Peyer's patch (tissue), 4 donors: ENCODE results near the gene CALN1. TPM values are rescaled to one million over a fixed set of nuclear protein-coding genes. Genes with fewer than 3 reads are reported as not detected.

Experiments
- DNase-seq, 3 donors: peaks; one replicate each; pipeline ENCODE4 v3.0.0-alpha.2; 2017 to 2019
- H3K27ac ChIP-seq, 4 donors: fragments of 200-600 bp; sonication (generic); one replicate each; pipeline ENCODE4 v1.5.1; 2016 to 2019
- H3K27me3 ChIP-seq, 2 donors: fragments of 200-600 bp; sonication (generic); one replicate each; pipeline ENCODE4 v1.5.1; 2019
- H3K36me3 ChIP-seq, 3 donors: fragments of 200-600 bp; sonication (generic); one replicate each; pipeline ENCODE4 v1.5.1; 2016 to 2019
- H3K4me1 ChIP-seq, 4 donors: fragments of 200-600 bp; sonication (generic); one replicate each; pipeline ENCODE4 v1.5.1; 2016 to 2019
- H3K4me3 ChIP-seq, 4 donors: fragments of 200-600 bp; sonication (generic); 1 replicate in 3 of 4; 2 replicates in 1 of 4; pipeline ENCODE4 v1.5.1; 2016 to 2019; ENCODE audit warnings: mild to moderate bottlenecking in 1 of 4
- H3K9me3 ChIP-seq, 4 donors: fragments of 200-600 bp; sonication (generic); one replicate each; pipeline ENCODE4 v1.5.1; 2016 to 2019; ENCODE audit warnings: mild to moderate bottlenecking in 1 of 4
- POLR2A ChIP-seq, 2 donors: fragments of 450-650 bp; IDR thresholded peaks; one replicate each; pipeline ENCODE4 v1.5.1; 2017; ENCODE audit warnings: antibody characterized with exemption in 2 of 2, mild to moderate bottlenecking in 2 of 2, moderate library complexity in 2 of 2
- total RNA-seq, 4 donors: library from RNA; depleted of rRNA; stranded (reverse); fragments of >200 nt; gene quantifications; one replicate each; pipeline ENCODE4 v1.1.0, GENCODE V29; 2016
- TF ChIP-seq, protein P1 (sequence below), 6 experiments: fragments of 450-650 bp in 4 of 6; fragments of 200-600 bp in 2 of 6; sonication (generic) in 1 of 6; IDR thresholded peaks; one replicate each; pipeline ENCODE4 v1.5.1; 2017 to 2019; ENCODE audit warnings: antibody characterized with exemption in 6 of 6, mild to moderate bottlenecking in 3 of 6, moderate library complexity in 1 of 6

CALN1 gene
- total RNA-seq, 4 donors from 2014 or later, result 0.13 TPM; not detected in 3

- H3K4me3 ChIP-seq, result no peak overlapping the region
- no peak for TF ChIP-seq POLR2A (IDR thresholded peaks at IDR 0.05)
- TF ChIP-seq, protein P1, sequence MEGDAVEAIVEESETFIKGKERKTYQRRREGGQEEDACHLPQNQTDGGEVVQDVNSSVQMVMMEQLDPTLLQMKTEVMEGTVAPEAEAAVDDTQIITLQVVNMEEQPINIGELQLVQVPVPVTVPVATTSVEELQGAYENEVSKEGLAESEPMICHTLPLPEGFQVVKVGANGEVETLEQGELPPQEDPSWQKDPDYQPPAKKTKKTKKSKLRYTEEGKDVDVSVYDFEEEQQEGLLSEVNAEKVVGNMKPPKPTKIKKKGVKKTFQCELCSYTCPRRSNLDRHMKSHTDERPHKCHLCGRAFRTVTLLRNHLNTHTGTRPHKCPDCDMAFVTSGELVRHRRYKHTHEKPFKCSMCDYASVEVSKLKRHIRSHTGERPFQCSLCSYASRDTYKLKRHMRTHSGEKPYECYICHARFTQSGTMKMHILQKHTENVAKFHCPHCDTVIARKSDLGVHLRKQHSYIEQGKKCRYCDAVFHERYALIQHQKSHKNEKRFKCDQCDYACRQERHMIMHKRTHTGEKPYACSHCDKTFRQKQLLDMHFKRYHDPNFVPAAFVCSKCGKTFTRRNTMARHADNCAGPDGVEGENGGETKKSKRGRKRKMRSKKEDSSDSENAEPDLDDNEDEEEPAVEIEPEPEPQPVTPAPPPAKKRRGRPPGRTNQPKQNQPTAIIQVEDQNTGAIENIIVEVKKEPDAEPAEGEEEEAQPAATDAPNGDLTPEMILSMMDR (IDR thresholded peaks at IDR 0.05), result no peak
- no peaks in the 10 kb centered on the region for H3K4me1 ChIP-seq
- H3K27ac ChIP-seq, result no peak overlapping the region
- H3K27me3 ChIP-seq, result no peaks in the 10 kb centered on the region
- no peaks in the 10 kb centered on the region for H3K36me3 ChIP-seq
- H3K9me3 ChIP-seq, result no peaks in the 10 kb centered on the region
- DNase-seq, result no peak
Measured at GRCh38 chr7:71854546-71855397, 557.4 kb downstream of the CALN1 start.

GRCh38 chr7:71851776-71852498, 560.2 kb downstream of the CALN1 start:
- Histone ChIP-seq H3K9me3 (no peaks in the 10 kb centered on the region), H3K36me3 (no peaks in the 10 kb centered on the region), H3K27me3 (no peaks in the 10 kb centered on the region), H3K4me3 (no peak overlapping the region), H3K27ac (no peak overlapping the region), H3K4me1 (no peaks in the 10 kb centered on the region)
- TF ChIP-seq, protein P1 (IDR thresholded peaks at IDR 0.05), result no peak
- no peak for TF ChIP-seq POLR2A (IDR thresholded peaks at IDR 0.05)
- no peak for DNase-seq

- DNase-seq, result no peak
- Histone ChIP-seq H3K9me3 (peaks cover 0 to 3% (median 0%) of the 10 kb centered on the region in 4 donors), H3K4me1 (no peaks in the 10 kb centered on the region), H3K27ac (no peak overlapping the region), H3K36me3 (no peaks in the 10 kb centered on the region), H3K27me3 (no peaks in the 10 kb centered on the region), H3K4me3 (no peak overlapping the region)
- TF ChIP-seq, protein P1 (IDR thresholded peaks at IDR 0.05), result no peak
- no peak for TF ChIP-seq POLR2A (IDR thresholded peaks at IDR 0.05)
Measured at GRCh38 chr7:71846160-71846559, 566.0 kb downstream of the CALN1 start.

- DNase-seq, result no peak
- Histone ChIP-seq H3K36me3 (no peaks in the 10 kb centered on the region), H3K27me3 (no peaks in the 10 kb centered on the region), H3K27ac (no peak overlapping the region), H3K4me1 (no peaks in the 10 kb centered on the region), H3K4me3 (no peak overlapping the region), H3K9me3 (peaks cover 0 to 3% (median 0%) of the 10 kb centered on the region in 4 donors)
- TF ChIP-seq, protein P1 (IDR thresholded peaks at IDR 0.05), result no peak
- TF ChIP-seq POLR2A (IDR thresholded peaks at IDR 0.05), result no peak
Measured at GRCh38 chr7:71843676-71844075, 568.5 kb downstream of the CALN1 start.

DNA sequence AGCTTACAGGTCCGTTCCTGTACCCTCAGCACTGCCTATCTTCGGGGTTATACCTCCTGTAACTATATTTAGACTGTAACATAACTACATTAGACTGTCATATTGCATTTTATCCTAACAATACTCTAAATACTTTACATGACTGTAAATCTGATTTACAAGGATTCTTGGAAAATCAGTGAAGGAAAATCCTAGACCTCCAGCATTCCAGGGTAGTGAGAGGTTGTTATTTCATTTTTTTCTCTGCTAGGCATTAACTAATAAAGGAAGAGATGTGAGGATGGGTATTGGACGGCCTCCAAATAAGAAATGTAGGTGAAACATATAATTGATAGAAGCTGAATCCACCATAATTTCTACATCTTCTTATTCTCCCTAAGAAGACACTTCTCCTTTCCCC, 569.4 kb downstream of the CALN1 start:
- Histone ChIP-seq H3K9me3 (peaks cover 0 to 3% (median 0%) of the 10 kb centered on the region in 4 donors), H3K27ac (no peak overlapping the region), H3K4me3 (no peak overlapping the region), H3K27me3 (no peaks in the 10 kb centered on the region), H3K36me3 (no peaks in the 10 kb centered on the region), H3K4me1 (no peaks in the 10 kb centered on the region)
- no peak for DNase-seq
- TF ChIP-seq POLR2A (IDR thresholded peaks at IDR 0.05), result no peak
- TF ChIP-seq, protein P1 (IDR thresholded peaks at IDR 0.05), result no peak
